GM06990 (cell line): ENCODE data around the gene RPL13.

Source experiments
- DNase-seq: peaks from one replicate; pipeline ENCODE4 v3.0.0-alpha.2; 2011; ENCODE audit not compliant: insufficient read length; ENCODE audit errors: extremely low read depth
- H3K27me3 ChIP-seq: replicated peaks from 2 replicates; pipeline ENCODE4 v1.6.0; 2011; ENCODE audit warnings: low read length; ENCODE audit not compliant: control insufficient read depth, insufficient read depth
- H3K36me3 ChIP-seq: 2 replicates; pipeline ENCODE4 v1.5.1; 2011; ENCODE audit warnings: low read length; ENCODE audit not compliant: control insufficient read depth, insufficient read depth
- H3K4me3 ChIP-seq: replicated peaks from 2 replicates; pipeline ENCODE4 v1.5.1; 2011; ENCODE audit warnings: low read depth, mild to moderate bottlenecking, control low read depth, low read length
- TF ChIP-seq, protein P1 (sequence below): IDR thresholded peaks from 2 replicates; pipeline ENCODE4 v1.5.1; 2011; ENCODE audit warnings: low read length, control low read depth, mild to moderate bottlenecking, inconsistent platforms; ENCODE audit not compliant: insufficient read depth, poor library complexity, severe bottlenecking

RPL13 gene

GRCh38 chr16:89523680-89524344, 36.7 kb upstream of the RPL13 start:
- no peaks in the 10 kb centered on the region for H3K27me3 ChIP-seq
- peaks cover 38% of the 10 kb centered on the region for H3K36me3 ChIP-seq

DNA sequence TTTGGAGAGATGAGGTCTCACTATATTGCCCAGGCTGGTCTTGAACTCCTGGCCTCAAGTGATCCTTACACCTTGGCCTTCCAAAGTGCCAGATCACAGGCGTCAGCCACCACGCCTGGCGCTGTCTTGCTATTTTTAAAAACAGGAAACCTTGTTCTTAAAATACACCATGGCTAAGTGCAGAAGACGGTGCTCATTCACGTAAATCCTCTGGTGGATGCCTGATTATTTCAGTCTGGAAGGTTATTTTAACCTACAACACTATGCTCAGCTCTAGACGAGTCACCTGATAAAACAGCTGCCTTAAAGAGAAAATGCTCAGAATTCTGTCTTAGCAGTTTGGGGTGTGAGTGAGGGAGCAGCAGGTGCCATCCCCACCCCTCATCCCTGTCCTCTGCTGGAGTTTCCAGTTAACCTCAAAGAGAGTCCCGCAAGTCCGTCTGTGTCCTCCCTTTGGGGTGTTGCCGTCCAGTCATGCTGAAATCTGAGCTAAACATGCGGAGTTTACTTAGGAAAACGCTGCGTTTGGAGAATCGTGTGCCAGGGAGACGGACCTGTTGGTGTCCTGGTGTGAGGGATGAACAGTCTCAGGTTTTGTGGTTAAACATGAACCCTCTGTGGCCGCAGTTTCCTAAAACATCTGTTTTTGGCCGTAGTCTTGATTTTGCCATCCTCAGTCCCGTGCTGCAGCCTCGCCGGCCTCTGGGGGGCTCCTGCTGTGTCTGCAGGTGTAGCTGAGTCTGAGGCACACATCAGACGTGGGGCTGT, 35.2 kb upstream of the RPL13 start:
- TF ChIP-seq, protein P1, sequence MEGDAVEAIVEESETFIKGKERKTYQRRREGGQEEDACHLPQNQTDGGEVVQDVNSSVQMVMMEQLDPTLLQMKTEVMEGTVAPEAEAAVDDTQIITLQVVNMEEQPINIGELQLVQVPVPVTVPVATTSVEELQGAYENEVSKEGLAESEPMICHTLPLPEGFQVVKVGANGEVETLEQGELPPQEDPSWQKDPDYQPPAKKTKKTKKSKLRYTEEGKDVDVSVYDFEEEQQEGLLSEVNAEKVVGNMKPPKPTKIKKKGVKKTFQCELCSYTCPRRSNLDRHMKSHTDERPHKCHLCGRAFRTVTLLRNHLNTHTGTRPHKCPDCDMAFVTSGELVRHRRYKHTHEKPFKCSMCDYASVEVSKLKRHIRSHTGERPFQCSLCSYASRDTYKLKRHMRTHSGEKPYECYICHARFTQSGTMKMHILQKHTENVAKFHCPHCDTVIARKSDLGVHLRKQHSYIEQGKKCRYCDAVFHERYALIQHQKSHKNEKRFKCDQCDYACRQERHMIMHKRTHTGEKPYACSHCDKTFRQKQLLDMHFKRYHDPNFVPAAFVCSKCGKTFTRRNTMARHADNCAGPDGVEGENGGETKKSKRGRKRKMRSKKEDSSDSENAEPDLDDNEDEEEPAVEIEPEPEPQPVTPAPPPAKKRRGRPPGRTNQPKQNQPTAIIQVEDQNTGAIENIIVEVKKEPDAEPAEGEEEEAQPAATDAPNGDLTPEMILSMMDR = peak; percentile 49
- DNase-seq = no peak
- peak overlapping the region; percentile 5; the same call in 1 of the 2 replicates for H3K4me3 ChIP-seq
- no peaks in the 10 kb centered on the region for H3K27me3 ChIP-seq
- peaks cover 35% of the 10 kb centered on the region for H3K36me3 ChIP-seq

More at GRCh38 chr16:89523680-89524344, 36.7 kb upstream of the RPL13 start:
- DNase-seq = no peak
- TF ChIP-seq, protein P1 = no peak
- H3K4me3 ChIP-seq = no peak overlapping the region

GRCh38 chr16:89529097-89529496, 31.4 kb upstream of the RPL13 start:
- no peak for DNase-seq
- Histone ChIP-seq H3K4me3 (no peak overlapping the region), H3K36me3 (peaks cover 36% of the 10 kb centered on the region), H3K27me3 (no peaks in the 10 kb centered on the region)
- TF ChIP-seq, protein P1 = no peak

DNA sequence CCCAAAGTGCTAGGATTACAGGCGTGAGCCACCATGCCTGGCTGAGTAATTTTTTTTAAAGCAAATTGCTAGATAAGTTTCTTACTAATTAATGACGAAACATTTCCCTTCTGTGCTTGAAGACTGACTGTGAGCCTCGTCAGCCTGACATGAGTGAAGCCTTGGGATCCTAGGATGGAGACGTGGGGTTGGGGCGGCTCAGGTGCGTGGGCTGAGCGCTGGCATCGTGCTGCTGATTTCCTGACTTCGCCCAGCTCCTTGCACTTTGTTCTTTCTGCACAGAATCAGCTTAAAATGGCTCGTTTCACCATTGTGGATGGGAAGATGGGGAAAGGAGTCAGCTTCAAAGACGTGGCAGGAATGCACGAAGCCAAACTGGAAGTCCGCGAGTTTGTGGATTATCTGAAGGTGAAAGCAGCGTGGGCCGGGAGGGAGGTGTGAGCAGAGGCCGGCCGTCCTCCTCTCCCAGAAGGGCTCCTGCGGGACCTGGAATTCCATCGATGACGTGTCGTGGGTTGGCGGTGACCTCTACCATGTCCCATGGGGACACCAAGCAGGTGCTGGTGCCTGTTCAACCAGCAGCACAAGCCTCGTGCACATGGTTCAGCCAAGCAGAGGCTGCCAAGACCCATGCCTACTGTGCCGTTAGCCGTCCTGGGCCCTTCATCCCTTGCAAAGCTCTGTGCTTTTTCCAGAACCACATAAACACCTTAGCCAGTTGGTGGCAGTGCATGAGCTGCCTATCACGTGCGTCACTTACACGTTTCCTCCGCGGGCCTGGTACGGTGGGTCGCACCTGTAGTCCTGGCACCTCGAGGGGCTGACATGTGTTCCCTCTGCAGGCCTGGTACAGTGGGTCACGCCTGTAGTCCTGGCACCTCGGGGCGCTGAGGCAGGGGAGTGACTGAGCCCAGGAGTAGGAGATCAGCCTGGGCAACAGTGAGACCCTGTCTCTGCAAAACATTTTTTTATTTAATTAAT, 29.8 kb upstream of the RPL13 start:
- TF ChIP-seq, protein P1 = no peak
- Histone ChIP-seq H3K4me3 (no peak overlapping the region), H3K36me3 (peaks cover 40% of the 10 kb centered on the region), H3K27me3 (no peaks in the 10 kb centered on the region)
- no peak for DNase-seq

GRCh38 chr16:89531821-89532526, 28.5 kb upstream of the RPL13 start:
- H3K4me3 ChIP-seq = no peak overlapping the region
- H3K36me3 ChIP-seq = peaks cover 42% of the 10 kb centered on the region
- TF ChIP-seq, protein P1 = no peak
- no peaks in the 10 kb centered on the region for H3K27me3 ChIP-seq
- DNase-seq = no peak
